Esophagus mucosa (tissue), 1 donor: ENCODE measurements around the gene PODXL. TPM values are rescaled to one million over a fixed set of nuclear protein-coding genes. Genes with fewer than 3 reads are reported as not detected.
"Not testable (repeated sequence)": the region's sequence is repeated elsewhere in the genome, so short reads cannot be mapped to it uniquely, and the experiment has no call there.

Experiments
- ATAC-seq: fragments of 200-7000 bp; cut with Tn5 transposase; one replicate; pipeline ENCODE4 v1.9.1; 2020
- total RNA-seq: library from RNA; stranded (reverse); gene quantifications from one replicate; pipeline ENCODE4 v1.2.4, GENCODE V29; 2023
- donor health status: DM: yes; HTN: yes; CAD: no.

Gene PODXL
- total RNA-seq, 1 donor from 2014 or later: 8.3 TPM

DNA sequence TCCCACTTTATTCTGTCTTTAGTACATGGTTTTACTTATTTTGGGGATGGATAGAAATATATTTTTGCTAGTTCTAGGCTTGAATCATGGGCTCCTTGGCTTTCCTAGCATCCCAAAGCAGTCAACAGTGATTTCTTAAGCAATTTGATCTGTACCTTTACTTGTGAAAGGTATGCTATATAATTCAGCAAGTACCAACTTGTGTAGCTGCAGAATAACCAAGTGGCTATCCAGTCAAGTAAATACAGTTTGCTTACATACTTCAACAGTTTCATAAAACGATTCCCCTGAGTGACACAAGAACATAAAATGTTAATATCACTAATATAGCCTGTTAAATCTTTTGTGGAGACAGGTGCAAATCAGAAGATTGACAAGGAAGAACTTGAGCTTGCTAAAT lies 67.2 kb downstream of the PODXL start:
- ATAC-seq: no peak

DNA sequence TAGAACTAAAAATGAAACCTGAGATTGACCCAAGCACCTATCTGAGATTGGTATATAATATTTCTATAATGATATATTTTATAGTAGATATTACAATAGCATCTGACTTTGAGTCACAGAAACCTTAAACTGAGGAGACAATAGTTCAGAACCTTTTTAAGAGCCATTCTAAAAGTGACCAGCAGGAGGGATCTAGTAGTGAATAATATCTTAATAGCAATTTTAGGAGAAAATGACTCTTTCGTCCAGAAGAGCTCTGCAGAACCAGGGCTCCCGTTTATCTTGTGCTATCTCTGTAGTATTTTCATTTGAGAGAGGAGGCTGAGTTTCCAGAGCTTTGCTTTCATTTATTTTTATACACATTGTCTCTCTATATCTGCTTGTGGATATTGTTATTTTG lies 68.1 kb downstream of the PODXL start:
- ATAC-seq: no peak

DNA sequence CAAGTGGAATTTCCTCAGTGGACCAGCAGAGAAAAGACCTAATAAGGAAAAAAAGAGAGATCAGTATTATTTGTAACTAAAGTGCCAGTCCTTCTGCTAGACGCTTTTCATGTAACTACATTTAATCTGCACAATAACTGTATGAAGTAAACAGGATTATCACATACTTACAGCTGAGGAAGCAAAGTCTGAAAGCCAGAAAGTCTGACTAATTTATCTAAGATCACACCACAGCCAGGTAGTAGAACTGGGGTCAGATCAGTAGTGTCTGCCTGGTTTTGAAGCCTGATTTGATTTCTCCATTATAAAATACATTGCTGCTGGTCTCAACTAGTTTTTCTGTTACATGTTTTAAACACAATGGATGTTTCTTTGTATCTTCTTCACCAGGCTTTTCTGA lies 69.2 kb downstream of the PODXL start:
- no peak for ATAC-seq

DNA sequence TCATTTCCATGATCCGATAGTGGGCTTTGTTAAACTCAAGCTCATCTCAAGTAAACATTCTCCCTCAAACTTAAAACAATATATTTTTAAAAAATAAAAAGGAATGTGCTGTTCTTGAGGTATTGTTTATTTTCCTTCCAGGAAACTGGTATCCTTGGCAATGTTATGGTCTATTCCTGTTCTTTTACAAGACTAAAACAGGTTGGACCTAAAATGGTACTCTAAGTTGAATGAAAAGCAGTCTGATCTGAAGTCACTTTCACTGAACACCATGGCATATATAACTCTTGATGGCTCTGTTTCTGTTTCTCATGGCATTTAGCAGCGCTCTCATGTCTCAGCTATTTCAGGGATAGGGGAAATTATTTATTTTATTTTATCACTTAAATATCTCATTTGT lies 70.1 kb downstream of the PODXL start:
- no peak for ATAC-seq

DNA sequence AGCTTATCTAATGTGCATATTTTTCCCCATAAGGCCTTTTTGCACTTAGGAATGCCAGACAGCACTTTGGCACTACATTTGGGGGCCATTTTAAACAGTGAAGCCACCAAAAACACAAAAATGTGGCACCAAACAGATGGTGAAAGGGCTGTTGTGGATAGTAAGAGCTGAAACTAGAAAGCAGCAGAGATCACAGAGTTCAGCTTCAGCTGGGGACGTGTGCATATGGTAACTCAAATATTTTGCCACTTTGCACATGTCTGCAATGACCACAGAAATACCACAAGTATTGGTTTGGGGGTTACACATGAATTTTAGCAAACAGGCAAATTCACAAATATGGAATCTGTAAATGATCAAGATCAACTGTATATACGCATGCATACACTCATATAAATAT lies 72.8 kb downstream of the PODXL start:
- ATAC-seq: no peak

- no peak for ATAC-seq
Measured at GRCh38 chr7:131482800-131483199, 73.6 kb downstream of the PODXL start.

- no peak for ATAC-seq
Measured at GRCh38 chr7:131480384-131481315, 75.8 kb downstream of the PODXL start.

DNA sequence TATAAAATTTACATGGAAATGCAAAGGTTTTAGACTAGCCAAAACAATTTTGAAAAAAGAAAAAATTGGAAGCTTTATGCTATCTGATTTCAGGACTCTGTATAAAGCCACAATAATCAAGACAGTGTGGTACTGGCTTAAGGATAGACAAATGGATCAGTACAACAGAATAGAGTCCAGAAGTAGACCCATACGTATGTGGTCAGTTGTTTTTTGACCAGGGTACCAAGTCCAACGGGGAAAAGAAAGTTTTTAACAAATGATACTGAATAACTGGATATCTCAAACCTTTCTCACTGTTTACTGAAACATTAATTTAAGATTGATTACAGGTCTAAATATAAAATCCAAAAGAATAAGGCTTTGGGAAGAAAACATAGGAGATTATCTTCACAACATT lies 79.7 kb downstream of the PODXL start:
- ATAC-seq: no peak

DNA sequence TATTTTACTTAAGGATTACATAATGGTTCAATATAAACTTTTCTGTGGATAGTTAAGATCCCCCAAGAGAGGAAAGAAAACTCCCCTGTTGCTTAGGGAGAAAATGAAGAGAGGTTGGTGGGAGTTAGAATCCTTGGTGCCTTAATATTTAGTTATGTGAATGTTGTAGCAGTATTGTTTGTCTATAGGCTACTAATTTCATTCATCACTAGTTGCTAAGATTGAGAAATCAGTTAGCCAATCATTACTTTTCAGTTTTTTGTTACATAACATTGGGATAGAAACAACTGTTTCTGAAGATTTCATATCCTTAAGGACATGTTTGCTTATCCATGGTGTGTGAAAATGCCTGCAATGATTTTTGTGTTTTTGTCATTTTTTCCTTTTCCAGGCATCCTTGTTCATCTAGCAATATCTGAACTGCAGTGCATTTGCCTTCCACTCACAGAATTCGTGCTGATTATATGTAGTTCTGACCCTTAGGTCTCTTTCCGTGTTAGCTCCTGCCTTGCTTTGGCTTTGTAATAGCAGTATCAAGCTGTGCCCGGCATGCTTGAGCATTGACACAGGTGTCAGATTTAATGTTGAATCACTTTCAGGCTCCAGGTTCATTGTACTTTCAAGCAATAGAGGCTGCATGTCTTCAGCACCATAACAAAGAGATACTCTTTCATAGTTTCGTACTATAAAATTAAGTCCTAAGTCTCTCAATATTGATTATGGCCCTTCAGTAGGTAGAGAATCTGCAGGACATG lies 85.0 kb downstream of the PODXL start:
- no peak for ATAC-seq

DNA sequence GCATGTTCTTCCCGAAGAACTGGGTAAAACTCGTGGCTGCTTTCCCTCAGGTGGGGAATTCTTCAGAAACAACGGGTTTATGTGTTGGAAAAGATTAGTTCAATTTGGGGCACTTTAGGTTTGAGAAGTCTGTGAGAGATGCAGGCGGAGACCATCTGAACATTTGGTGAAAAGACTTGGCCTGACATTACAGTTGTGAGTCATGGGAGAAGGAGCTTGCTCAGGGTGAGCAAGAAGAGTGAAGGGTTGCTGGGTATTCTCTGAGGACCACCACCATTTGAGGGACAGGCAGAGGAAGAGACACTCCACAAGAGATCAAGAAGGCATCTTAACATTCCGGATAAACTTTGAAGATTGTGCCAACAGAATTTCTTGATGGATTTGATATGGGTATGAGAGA lies 88.6 kb downstream of the PODXL start:
- ATAC-seq: no peak

GRCh38 chr7:131466735-131467365 lies 89.6 kb downstream of the PODXL start:
- no peak for ATAC-seq

- not testable (repeated sequence) for ATAC-seq
Measured at GRCh38 chr7:131462715-131463114, 93.7 kb downstream of the PODXL start.

GRCh38 chr7:131462059-131462458 lies 94.4 kb downstream of the PODXL start:
- no peak for ATAC-seq

GRCh38 chr7:131459256-131459655 lies 97.2 kb downstream of the PODXL start:
- ATAC-seq: no peak

DNA sequence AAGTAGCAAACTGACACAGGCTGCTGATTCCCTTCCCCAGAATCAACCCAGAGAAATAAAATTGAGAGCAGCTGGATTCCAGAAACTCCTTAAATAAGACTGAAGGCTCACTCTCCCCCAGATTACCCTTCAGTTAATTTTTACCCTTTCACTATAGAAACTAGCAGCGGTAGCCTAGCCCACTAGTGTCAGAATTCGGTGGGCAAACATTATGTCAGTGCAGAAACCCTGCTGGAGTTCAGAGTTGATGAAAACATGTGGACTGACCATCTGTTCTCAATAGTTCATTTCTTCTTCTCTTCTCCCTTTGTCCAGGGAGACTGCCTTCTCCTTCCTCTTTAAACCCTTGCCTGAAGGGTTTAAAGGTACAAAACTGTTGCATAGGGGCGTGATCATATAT lies 100.1 kb downstream of the PODXL start:
- no peak for ATAC-seq

DNA sequence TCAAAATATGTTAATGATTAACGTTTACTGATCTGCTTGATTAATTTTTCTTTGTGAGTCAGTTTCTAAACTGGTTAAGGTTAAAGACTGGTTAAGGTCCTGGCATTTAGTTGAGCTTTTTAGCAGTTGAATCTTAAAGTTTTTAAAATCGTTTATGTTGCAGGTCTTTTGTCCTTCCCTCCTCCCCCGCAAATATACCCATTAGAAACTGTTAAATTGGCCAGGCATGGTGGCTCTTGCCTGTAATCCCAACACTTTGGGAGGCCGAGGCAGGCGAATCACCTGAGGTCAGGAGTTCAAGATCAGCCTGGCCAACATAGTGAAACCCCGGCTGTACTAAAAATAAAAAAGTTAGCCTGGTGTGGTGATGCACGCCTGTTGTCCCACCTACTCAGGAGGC lies 100.9 kb downstream of the PODXL start:
- ATAC-seq: no peak

DNA sequence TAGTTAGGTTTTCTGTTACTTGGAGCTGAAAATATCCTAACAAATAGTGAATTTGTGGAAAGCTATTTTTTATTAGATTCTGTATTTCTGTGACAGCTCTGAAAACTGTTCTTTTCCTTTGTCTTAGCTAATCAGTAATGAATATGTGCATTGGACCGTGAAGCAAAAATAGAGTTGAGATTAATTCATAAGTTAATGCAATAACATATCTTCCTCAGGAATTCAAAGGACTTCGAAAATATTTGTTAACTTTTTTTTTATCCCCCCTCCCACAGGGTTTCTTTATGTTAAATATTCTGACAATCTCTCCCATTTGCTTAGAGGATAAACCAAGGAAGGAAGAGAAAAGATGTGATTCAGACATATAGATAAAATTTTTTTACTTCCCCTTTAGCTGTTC lies 101.4 kb downstream of the PODXL start:
- no peak for ATAC-seq

DNA sequence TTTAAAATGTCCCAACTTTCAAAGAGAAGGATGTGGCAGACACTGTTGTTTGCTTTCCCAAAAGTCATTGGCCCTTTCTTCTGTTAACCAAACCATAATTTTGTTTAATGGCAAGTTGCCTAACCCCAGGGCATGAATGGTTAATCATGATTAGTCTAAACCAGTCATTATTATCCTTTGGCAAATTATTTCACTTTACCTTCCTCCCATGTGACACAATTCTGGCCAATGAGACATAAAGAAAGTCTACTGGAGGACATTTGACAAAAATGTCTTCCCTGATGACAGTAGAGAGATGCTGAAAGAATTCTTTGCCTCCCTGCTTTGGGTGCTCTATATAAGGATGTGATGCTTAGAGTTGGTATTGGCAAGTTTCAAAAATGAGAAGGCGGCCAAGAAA lies 101.9 kb downstream of the PODXL start:
- no peak for ATAC-seq

Other genes with a start within 250 kb of the PODXL start
- gene MKLN1, start 228.8 kb downstream of the PODXL start, total RNA-seq: 26.7 TPM